Heart left ventricle (tissue), 13 donors: ENCODE data around the gene MYDGF.

Experiments
- POLR2A ChIP-seq, 2 donors: fragments of 450-650 bp; IDR thresholded peaks; one replicate each; pipeline ENCODE4 v1.6.1; 2017; ENCODE audit warnings: antibody characterized with exemption in 2 of 2, mild to moderate bottlenecking in 2 of 2, moderate library complexity in 2 of 2
- TF ChIP-seq, protein P1 (sequence below), 12 donors: fragments of 200-600 bp; sonication (generic) in 4 of 12; IDR thresholded peaks; one replicate each; pipeline versions ENCODE4 v1.5.0 to v1.8.0; 2018 to 2022; ENCODE audit warnings: antibody characterized with exemption in 12 of 12, mild to moderate bottlenecking in 5 of 12
- donor health status: ischemic (EF 13 %, LVEDD 7.1; RV severe dilation, severe dysfunction).
- donor health status: DM: no; HTN: yes; CAD: no.
- donor health status: DM: no; HTN: no; CAD: no.
- donor health status: ischemic (EF 25% LVEDD 6.9; RV normal size, moderate dysfunction).
- donor health status: ischemic (EF 25% LVEDD 5.7; RV mildly dilated, moderate dysfunction).
- donor health status: ischemic (EF 35%, LVEDD 5.7; RV mildly dilated, moderate dysfunction).
- donor health status: nonischemic (EF 11% LVEDD 7.7; RV severe dilation, severe dysfunction).
- donor health status: DM: yes; HTN: yes; CAD: no.
- donor health status: PGD.
- donor health status: ischemic (EF 29% LVEDD 5.4; RV normal size, mild dysfunction).
- donor health status: nonischemic (EF 23%, LVEDD 6.1; RV moderate dilation, normal function).

DNA sequence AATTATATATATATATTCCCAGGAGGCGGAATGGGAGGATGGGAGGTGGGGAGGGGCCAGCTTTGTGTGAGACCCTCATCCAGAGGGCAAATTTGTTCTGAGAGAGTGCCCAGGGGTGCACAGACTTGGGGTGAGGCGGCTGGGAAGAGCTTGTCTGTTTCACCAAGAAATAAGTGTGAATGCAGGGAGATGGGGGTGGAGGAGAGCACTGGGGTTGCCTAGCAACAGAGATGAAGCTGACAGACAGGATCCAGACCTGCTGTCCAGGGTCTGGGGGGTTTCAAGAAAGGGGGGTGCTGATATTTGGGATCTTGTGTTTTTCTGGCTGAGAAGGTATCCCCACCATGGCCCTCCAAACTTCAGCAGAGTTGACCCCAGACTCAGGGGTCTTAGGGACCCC is 49.5 kb downstream of the MYDGF start:
- TF ChIP-seq POLR2A (IDR thresholded peaks at IDR 0.05) = no peak
- TF ChIP-seq, protein P1, sequence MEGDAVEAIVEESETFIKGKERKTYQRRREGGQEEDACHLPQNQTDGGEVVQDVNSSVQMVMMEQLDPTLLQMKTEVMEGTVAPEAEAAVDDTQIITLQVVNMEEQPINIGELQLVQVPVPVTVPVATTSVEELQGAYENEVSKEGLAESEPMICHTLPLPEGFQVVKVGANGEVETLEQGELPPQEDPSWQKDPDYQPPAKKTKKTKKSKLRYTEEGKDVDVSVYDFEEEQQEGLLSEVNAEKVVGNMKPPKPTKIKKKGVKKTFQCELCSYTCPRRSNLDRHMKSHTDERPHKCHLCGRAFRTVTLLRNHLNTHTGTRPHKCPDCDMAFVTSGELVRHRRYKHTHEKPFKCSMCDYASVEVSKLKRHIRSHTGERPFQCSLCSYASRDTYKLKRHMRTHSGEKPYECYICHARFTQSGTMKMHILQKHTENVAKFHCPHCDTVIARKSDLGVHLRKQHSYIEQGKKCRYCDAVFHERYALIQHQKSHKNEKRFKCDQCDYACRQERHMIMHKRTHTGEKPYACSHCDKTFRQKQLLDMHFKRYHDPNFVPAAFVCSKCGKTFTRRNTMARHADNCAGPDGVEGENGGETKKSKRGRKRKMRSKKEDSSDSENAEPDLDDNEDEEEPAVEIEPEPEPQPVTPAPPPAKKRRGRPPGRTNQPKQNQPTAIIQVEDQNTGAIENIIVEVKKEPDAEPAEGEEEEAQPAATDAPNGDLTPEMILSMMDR (IDR thresholded peaks at IDR 0.05) = no peak
